HEK293T (cell line): ENCODE measurements around the gene MED27.

Source experiments
- BHLHE40 ChIP-seq: fragments of 450-650 bp; IDR thresholded peaks from 2 replicates; pipeline ENCODE4 v1.6.1; 2016; ENCODE audit warnings: mild to moderate bottlenecking, moderate library complexity, borderline replicate concordance
- ELF4 ChIP-seq: fragments of 450-650 bp; IDR thresholded peaks from 2 replicates; pipeline ENCODE4 v1.6.1; 2017; ENCODE audit warnings: antibody characterized with exemption
- FOXA1 ChIP-seq: fragments of 450-650 bp; IDR thresholded peaks from 2 replicates; pipeline ENCODE4 v1.6.1; 2016; ENCODE audit warnings: mild to moderate bottlenecking
- FOXK2 ChIP-seq: fragments of 450-650 bp; IDR thresholded peaks from 2 replicates; pipeline ENCODE4 v1.6.1; 2016; ENCODE audit warnings: mild to moderate bottlenecking
- HDGF ChIP-seq: fragments of 450-650 bp; IDR thresholded peaks from 2 replicates; pipeline ENCODE4 v1.6.1; 2017; ENCODE audit warnings: antibody characterized with exemption, borderline replicate concordance
- TARDBP ChIP-seq: fragments of 450-650 bp; IDR thresholded peaks from 2 replicates; pipeline ENCODE4 v1.6.1; 2016

DNA sequence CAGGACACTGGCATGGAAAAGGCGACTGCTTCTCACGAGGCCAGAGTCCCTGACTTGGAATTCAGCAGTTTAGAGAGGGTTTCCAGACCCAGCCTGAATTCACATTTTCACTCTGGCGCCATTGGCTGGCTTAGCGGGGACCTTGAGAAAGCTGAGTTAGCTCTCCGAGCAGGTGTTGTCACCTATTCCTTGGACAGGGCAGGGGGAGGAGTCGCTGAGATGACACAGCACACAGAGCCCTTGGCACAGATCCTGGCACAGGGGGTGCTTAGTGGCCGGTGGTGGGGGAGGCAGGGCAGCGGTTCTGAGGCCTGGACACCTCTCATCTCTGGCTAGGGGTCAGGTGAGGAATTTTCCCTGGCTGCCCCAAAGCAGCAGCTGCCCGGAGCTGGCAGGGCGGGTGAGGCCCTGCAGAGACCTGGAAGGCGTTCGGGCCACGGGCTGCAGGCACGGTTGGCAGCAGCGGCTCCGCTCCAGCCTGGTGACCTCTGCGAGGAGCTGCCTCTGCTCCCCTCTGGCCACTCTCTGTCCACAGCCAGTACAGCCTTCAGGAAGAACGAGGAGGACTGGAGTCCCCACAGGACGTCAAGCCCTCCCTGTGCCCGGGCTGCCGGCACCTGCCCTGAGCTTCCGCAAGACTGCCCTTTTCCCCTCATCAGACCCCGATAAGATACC lies 267.4 kb downstream of the MED27 start:
- TF ChIP-seq FOXK2 (no peak), HDGF (no peak), FOXA1 (no peak), ELF4 (no peak), BHLHE40 (no peak), TARDBP (no peak)
